T-helper 9 cell (primary cell): ENCODE measurements around the gene FUT4.
"Not testable (repeated sequence)": the region's sequence is repeated elsewhere in the genome, so short reads cannot be mapped to it uniquely, and the experiment has no call there.

Source experiments
- DNase-seq: peaks from one replicate; pipeline ENCODE4 v3.0.0-alpha.2; 2020

FUT4 gene

DNA sequence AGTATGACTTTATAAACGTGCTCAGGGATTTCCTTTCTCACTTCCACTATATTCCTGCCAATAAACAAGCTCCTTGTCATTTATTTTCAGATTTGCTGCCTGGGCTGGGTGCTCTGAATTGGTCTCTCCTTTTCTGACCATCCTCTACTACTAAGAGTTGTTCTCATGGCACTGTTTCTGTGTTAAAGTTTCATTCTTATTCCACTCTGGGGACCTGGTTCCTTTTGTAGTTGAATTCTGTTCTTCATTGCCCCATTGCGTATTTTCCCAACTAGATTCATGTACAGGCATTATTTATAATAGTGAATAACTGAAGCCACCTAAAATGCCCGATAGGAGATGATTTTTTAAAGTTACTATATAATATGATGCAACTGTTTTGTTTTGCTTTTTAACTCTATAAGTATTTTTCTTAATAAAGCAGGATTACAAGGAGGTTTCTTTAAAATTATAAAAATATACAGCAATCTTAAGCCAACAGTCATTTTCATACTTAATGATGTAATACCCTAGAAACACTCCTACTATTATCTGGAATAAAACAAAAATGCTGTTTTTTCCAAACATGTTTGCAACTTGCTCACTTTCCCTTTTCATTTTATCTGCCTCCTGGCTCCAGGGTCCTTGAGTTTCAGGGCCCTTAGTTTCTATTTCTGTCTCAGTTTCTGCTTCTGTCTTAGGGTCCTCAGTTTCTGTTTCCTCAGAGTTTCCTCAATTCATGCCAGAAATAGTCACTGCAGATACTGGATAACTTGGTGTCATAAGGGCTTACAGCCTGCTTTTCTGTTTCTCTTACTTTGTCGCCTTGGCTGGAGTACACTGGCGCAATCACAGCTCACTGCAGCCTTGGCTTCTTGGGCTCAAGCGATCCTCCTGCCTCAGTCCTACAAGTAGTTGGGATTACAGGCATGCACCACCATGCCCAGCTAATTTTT is 9.8 kb upstream of the FUT4 start:
- DNase-seq = no peak

DNA sequence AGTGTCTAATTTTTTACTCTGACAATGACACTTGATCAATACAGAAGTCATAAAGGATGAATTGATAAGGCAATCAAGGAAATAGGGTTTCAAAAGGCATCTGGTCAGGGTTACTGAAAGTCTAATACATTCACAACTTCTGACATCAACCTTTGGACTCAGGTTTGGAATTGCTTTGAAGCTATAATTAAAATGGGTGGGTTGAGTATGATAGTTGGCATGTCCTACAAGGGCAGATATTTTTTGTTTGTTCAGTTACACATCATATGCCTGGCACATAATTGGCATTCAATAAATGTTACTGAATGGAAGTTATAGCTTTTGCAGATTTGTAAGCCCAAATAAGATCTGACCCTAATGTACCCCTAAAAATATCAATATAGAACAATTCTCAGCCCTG is 7.3 kb upstream of the FUT4 start:
- no peak for DNase-seq

DNA sequence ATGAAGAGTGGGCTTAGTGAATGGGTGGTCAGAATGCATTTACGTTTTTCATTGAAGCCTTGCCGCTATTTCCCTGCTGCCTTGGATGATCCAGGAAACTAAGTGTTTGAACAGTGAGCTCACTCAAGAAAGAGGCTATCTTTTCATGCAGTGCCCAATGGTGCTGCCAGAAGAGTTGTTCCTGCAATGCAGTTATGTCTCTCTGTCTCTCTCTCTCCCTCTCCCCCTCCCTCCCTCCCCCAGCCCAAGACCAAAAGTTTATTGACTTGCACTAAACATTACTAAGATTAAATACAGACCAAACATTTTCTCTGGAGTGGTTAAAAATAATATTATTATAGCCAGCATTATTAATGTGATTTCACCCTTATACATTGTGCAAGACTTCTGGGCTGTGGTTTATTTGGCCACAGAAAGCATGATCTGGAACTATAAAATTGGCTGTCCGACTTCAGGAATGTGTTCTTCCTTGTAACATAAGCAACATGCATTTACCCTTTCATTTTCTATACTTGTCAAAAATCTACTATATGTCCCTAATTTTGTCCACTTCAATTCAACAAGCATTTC is 6.6 kb upstream of the FUT4 start:
- DNase-seq = no peak

DNA sequence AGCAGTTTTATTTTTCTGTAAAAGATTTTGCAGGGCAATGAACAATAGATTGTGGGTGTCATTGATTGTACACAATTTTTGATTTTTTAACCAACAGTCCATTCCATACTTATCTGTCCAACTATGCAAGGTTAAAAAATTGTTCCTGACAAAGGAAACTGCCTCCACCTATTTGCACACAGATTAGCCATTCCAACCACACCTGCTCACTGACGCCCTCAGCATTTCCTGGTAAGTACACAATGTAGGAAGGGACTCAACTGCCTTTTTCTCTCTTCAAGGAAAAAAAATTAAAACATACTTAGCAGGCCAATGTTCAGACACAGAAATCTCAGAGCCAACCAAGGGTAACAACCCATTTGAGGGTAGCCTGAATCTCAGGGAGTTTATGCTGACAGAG is 4.3 kb upstream of the FUT4 start:
- no peak for DNase-seq

DNA sequence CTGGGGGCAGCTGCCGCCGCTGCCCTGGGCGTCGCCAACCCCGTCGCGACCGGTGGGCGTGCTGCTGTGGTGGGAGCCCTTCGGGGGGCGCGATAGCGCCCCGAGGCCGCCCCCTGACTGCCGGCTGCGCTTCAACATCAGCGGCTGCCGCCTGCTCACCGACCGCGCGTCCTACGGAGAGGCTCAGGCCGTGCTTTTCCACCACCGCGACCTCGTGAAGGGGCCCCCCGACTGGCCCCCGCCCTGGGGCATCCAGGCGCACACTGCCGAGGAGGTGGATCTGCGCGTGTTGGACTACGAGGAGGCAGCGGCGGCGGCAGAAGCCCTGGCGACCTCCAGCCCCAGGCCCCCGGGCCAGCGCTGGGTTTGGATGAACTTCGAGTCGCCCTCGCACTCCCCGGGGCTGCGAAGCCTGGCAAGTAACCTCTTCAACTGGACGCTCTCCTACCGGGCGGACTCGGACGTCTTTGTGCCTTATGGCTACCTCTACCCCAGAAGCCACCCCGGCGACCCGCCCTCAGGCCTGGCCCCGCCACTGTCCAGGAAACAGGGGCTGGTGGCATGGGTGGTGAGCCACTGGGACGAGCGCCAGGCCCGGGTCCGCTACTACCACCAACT is 1.0 kb downstream of the FUT4 start:
- DNase-seq = no peak

DNA sequence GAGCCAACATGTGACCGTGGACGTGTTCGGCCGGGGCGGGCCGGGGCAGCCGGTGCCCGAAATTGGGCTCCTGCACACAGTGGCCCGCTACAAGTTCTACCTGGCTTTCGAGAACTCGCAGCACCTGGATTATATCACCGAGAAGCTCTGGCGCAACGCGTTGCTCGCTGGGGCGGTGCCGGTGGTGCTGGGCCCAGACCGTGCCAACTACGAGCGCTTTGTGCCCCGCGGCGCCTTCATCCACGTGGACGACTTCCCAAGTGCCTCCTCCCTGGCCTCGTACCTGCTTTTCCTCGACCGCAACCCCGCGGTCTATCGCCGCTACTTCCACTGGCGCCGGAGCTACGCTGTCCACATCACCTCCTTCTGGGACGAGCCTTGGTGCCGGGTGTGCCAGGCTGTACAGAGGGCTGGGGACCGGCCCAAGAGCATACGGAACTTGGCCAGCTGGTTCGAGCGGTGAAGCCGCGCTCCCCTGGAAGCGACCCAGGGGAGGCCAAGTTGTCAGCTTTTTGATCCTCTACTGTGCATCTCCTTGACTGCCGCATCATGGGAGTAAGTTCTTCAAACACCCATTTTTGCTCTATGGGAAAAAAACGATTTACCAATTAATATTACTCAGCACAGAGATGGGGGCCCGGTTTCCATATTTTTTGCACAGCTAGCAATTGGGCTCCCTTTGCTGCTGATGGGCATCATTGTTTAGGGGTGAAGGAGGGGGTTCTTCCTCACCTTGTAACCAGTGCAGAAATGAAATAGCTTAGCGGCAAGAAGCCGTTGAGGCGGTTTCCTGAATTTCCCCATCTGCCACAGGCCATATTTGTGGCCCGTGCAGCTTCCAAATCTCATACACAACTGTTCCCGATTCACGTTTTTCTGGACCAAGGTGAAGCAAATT is 1.8 kb downstream of the FUT4 start:
- no peak for DNase-seq

DNA sequence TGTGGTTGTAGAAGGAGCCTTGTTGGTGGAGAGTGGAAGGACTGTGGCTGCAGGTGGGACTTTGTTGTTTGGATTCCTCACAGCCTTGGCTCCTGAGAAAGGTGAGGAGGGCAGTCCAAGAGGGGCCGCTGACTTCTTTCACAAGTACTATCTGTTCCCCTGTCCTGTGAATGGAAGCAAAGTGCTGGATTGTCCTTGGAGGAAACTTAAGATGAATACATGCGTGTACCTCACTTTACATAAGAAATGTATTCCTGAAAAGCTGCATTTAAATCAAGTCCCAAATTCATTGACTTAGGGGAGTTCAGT is 2.4 kb downstream of the FUT4 start:
- no peak for DNase-seq

DNA sequence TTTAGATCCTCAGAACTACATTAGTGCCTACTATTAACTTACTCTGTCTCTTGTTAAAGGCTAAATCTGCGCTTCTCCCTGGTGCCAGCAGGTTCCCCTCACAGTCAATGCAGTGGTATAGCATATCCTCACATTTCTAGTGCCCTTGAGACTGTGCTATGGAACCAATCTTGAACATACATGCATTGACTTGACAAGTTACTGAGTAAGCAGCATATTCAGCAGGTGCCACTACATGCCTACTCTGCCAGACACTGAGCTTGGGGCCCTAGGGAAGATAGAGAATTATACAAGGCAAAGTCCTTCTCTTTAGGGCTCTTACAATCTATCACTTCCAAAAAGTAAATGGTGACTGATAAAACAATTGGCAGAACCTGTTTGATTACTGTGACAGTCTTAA is 3.2 kb downstream of the FUT4 start:
- DNase-seq = no peak

DNA sequence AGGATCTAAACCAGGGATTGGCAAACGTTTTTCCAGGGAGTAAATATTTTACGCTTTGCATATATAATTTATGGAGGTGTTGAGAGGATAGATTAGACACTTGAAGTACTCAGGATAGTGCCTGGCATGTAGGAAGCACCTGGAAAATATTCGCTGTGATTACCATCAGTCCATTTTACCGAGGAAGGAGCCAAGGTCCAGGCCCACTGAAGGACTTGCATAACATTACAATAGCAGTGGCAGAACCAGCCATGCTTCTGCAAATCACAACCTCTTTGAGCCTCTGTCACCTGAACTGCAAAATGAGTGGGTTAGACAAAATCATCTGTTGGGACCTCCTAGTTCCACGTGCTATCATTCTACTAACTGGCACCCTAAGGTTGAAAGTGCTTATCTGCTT is 5.4 kb downstream of the FUT4 start:
- no peak for DNase-seq

DNA sequence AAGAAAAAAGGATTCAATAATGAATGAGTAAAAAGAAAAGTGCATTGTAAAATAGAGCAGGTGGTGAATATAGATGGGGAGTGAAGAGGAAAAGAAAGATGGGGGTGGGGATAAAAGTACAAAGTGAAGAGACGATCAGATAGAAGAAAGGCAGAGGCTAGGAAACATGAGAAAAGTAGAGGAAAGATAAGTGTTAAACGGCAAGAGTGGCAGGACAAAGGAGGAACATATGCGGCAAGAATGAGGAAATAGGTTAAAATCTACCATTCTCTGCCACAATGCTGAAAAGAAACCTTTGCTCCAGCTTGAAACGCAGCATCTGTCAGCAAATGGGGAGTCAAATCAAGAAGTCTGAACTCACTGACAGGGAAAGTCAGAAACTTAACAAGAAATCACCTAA is 6.8 kb downstream of the FUT4 start:
- no peak for DNase-seq

DNA sequence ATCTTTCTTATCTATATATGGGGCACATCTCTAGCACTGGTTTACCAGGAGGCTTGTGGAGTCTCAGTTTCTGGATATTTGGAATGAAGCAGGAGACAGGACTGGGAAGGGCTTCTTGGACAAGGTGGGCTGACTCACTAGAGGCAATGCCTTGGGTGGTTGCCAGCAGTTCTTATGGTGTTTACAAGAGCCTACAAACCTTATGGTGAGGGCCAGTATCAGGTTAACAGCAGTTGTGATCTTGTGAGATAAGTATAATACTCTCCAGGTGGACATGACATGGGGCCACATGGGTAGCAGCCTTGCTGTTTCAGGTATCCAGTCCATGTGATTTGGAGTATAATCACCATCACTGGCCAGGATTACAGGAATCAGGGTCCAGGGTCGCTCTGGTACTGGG is 10.2 kb downstream of the FUT4 start:
- no peak for DNase-seq

DNA sequence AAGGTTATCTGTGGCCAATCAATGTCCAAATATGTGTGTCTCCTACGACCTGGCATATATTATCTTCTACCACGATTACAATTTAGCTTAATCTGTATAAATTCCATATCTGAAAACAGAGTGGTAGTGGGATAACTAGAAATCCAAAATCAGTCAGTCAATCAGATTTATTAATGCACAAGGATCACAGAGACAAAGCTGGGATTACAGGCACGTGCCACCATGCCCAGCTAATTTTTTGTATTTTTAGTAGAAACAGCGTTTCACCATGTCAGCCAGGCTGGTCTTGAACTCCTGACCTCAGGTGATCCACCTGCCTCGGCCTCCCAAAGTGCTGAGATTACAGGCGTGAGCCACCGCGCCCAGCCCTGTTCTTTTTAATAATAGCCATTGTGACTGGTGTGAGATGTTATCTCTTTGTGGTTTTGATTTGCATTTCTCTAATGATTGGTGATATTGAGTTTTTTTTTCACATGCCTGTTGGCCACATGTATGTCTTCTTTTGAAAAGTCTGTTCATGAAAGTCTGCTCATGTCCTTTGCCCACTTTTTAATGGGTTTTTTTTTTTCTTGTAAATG is 12.1 kb downstream of the FUT4 start:
- not testable (repeated sequence) for DNase-seq

DNA sequence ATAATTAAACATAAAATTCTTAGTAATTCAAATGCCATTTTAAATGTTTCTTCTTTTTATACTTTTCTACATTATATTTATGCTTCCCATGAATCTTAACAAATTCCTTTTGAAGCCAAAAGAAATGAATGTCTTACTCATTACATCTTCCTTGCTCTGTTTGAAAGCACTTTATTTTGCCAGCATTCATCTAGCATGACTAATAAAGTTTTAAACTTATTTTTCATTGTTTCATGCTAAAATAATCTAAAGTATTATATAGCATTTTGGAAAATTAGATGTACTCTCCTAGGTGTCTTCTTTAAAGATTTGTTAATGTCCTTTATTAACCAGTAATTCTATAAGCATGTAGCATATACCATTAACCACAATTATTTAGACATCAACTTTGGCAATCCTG is 13.7 kb downstream of the FUT4 start:
- DNase-seq = no peak

DNA sequence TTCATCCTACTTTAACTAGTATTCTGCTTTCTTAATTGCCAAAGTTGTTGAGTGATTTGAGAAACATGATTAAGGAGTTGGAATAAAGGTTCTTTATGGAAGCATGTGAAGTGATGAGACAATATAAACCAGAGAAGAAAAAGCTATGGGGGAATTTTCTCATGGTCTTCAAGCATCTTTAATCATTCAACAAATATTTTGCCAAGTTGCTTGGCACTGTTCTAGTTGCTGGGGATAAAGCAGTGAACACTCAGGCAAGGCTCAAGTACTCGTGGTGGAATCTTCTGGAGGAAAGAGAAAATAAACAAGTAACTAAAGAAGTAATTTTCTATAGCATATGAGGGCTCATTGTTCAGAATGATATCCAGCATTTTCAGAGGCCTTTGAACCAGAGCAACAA is 14.3 kb downstream of the FUT4 start:
- no peak for DNase-seq

DNA sequence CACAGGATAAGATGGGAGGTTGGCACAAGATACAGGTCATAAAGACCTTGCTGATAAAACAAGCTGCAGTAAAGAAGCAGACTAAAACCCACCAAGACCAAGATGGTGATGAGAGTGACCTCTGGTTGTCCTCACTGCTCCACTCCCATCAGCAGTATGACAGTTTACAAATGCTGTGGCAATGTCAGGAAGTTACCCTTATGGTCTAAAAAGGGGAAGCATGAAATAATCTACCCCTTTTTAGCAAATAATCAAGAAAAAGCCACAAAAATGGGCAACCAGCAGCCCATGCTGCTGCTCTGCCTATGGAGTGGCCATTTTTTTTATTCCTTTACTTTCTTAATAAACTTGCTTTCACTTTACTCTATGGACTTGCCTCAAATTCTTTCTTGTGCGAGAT is 14.7 kb downstream of the FUT4 start:
- no peak for DNase-seq

DNA sequence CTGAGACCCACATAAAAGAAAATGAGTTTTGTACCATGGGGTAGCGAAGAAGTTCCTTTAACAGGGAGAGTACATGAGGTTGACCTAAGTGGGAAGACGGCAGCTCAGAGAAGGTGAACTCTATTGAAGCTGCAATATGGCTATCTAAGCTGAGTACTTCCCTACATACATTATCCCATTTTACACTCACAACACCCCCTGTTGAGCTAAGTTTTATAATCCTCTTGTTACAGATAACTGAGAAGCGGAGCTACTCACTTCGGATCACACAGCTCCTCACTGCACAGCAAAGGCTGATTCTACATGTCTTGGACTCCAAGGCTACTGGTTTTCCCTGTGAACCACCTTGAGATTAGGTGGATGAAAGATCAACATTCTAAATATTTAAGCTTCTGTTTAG is 15.2 kb downstream of the FUT4 start:
- no peak for DNase-seq

DNA sequence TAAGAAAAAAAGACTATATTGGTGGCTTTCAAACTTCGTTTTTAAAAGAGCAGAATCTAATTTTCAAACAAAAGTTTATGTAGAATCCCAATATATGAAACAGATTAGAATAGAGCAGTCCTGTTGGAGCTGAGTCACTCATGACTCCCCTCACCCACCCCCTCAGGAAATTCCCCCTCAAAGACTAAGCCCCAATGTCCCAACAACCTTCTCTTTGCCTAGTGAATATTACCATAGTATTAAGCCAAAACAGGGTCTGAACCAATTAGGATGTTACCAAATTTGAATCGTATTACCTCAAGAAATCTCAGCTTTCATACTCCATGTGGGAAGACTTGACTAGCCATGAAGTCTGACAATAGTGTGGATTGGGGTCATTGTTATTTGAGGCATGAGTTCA is 15.6 kb downstream of the FUT4 start:
- DNase-seq = no peak

DNA sequence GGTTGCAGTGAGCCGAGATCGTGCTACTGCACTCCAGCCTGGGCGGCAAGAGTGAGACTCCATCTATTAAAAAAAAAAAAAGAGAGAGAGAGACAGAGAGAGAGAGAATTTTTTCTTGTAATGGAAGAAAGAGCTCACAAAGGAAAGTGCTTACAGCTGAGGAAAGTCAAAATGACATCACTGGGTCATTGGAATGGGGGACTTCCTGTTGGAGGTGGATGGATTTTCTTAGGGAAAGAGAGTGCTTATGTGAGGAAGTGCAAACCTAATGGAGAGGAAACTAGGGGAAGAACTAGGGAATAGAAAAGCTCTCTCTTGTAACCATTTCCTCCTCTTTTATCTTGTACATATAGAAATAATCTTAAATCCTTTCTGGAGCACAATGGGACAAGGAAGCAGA is 17.1 kb downstream of the FUT4 start:
- no peak for DNase-seq

DNA sequence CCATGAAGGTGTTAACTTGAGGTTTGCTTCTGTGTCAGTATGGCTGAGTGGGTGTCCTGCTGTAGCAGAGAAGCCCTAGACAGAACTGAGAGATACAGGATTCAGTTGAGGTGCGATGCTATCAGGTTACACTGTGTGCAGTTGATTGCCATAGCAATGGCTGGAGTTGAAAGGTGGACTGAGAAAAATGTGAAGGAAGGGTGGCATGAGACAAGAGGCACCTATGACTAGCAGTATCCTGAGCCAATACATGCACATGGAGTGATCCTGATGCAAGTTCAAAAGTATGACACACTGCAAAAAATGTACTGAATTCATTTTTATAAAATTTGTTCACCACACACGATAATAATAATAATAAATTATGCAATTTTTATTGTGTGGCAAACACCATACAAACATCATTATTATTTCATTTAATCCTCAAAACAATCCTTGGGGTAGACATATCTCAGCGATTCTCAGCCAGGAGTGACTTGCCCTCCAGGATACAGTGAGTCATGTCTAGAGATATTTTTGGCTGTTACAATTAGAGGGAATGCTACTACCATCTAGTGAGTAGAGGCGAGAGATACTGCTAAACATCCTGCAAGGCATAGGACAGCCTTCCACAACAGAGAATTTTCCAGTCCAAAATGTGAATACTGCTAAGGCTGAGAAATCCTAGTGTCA is 19.6 kb downstream of the FUT4 start:
- no peak for DNase-seq

DNA sequence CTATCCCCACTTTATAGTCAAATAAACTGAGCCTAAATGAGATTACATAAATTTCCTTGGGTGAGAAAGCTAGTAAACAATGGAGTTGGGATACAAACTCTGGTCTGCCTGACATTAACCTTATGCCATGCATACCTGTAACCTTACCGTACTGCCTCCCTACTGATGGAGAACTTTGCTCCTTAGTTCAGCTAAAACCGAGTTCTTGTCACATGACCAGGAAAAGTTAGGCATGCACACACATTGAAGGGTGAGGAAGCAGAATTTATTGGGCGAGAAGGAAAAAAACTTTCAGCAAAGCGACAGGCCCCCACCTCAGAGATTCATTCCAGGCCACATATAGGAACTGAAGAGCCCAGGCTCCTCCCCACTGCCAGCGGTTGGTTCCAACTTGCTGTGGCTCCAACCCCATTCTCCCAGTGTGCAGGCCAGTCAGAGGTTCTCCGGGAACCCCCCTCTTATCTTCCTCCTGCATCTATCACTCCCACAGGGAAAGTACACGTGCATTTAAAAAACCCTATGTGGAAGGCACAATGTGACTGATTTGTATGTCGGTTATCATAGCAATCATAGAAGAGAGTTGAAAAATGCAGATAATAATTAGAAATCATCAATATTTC is 20.2 kb downstream of the FUT4 start:
- DNase-seq = no peak

DNA sequence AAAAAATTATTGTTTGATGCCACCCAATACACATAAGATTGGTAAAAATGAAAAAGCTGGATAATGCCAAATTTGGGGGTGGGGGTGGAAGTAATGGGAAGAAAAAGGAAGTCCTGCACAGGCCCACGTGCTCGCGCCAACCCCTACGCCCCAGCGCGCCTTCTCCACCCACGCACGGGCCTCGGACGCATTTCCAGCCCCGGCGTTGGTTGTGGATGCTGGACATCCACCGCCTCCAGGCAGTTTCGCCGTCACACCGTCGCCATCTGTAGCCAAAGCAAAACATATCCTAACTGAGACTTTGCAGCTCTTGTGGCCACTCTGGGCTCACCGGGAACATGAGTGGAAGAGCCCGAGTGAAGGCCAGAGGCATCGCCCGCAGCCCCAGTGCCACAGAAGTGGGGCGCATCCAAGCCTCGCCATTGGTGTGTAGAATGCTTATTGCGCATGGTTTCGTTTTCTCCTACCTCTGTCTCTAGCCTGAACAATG is 23.5 kb downstream of the FUT4 start, which contains the start of gene PIWIL4:
Gene PIWIL4 (plus strand): TSS at position 188 of the 490 bp plus-strand sequence. CDS start 151 bp downstream, at position 339.
- DNase-seq = no peak

DNA sequence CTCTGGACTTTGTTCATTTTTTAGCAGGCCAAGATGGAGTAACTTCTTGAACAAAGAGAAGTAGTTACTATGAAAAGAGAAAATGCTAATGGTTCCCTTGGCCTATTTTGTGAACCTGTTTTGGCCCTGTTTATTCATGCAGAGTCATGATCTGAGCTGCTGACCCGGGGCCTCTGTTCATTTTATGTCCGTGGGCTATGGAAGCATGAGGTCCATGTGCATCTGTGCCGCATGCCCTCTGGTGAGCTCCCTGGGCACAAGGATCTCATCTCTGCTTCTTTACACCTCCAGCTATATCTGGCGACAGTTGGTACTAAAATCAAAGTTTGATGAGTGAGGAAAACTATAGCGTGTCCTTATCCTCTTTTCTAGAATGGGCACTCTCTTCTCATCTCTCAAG is 24.5 kb downstream of the FUT4 start:
- DNase-seq = no peak
